Inflammatory macrophage treated with lipopolysaccharide for 4 hours (primary cell): Measurements from ENCODE around the gene RPS6KA5.
"Not testable (repeated sequence)": the region's sequence is repeated elsewhere in the genome, so short reads cannot be mapped to it uniquely, and the experiment has no call there.

ENCODE experiments used
- DNase-seq: peaks from one replicate; pipeline ENCODE4 v3.0.0-alpha.2; 2020

Gene RPS6KA5

GRCh38 chr14:90856115-90856514 lies 204.3 kb downstream of the RPS6KA5 start:
- DNase-seq = not testable (repeated sequence)

- DNase-seq = no peak
These were observed 207.3 kb downstream of the RPS6KA5 start for GRCh38 chr14:90853116-90853515.

DNA sequence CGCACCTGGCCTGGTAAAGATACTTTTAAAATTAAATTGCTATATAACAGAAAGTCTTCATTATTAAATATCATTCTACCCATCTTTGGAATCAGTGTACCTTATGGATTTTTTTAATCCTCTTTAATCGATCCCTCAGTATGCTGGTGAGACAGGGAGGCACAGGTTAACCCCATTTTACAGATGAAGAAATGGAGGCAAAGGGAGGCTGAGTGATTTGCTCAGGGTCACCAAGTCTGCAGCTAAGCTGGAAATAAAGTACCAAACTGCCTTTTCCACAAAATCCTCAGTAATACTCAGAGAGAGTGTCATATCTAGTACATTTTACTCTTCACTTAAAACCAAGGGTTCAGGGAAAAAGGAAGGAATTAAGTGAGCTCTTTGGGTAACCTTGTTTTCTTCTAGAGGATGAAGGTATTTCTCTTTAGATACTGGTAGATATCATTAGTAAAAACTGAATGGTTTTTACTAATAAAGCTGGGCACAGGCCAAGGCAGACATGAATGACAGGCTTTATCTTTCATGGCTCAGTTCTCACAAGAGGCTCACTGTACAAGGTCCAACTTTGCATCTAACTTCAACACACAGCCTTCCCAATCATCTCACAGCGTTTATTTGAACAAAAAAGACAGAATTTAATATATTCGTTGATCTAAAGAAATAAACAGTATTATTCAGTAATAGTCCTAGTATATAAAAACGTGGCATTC lies 209.0 kb downstream of the RPS6KA5 start:
- DNase-seq = no peak

GRCh38 chr14:90850487-90850886 lies 210.0 kb downstream of the RPS6KA5 start:
- no peak for DNase-seq

DNA sequence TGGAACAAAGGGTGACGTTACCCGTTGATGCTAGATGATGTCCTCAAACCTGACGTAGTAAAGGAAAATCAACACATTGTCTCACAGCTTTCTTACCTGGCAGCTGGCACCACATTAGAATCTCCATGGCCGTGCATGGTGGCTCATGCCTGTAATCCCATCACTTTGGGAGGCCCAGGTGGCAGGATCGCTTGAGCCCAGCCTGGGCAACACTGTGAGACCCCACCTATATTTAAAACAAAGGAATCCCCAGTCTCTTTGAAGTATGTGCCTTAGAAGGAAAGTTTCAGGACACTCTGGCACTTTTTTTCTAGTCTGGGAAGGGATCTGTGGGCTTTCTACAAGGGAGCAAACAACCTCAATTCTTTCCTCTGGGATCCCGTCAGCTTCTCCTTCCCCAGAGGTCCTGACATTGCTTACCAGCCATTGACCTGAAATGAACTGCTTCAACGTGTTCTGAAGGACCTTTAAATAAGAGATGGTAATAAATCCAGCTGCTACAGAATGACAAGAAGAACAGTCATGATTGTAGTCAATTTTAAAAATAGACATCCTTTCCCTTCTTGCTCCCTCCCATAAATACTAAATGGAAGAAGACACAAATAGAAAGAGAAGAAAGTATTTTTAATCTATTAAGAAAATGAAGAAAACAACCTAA lies 210.5 kb downstream of the RPS6KA5 start:
- no peak for DNase-seq

DNA sequence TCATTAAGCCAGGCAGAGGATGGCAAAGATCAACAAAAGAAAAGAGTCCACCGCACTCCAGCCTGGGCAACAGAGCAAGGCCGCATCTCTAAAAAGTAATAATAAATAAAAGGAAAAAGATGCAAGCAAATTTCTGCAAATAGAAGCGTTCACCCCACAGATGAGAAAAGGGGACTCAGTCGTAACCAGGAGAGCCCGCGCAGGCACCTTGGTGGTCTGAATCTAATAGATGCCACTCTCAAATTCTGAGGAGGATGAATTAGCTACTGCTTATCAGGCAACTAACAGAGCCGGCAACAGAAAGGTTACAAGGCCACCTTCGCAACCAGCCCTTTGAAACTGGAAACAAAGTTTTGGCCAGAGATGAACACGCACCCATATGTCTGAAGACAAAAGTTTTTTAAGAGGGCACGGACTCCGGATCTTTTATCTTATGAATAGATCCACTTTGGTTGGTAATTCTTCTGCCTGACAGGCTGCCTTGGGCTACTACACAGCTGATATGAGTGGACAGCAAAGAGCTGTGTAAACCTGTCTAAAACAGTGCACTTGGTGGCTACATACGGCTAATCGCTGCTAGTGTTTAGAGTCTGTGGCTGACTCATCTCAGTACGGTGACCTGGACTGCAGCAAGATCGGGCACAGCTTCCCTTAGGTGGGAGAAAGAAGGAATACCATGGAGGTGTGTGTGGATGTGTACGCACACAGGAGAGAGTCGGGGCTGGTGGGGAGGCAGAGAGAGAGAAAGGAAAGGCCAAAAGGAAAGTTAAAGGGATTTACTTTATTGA lies 211.3 kb downstream of the RPS6KA5 start:
- no peak for DNase-seq

DNA sequence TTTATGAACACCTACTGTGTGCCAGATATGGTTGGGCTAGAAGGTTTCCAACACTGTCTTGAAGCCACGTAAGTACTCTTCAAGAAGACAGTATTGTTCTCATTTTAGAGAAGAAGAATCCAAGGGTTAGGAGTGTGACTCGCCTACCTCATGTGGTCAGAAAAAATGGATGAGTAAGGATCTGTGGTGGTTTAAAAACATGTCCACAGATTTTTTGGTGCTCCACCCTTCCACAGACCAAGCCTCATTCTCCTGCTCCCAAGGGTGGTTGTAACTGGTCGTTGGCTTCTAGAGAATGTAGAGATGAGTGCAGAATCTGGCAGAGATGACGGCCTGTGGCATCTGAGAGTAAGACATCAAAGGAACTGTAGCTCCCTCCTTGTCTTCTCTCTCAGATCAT lies 213.9 kb downstream of the RPS6KA5 start:
- peak; percentile 42 for DNase-seq

DNA sequence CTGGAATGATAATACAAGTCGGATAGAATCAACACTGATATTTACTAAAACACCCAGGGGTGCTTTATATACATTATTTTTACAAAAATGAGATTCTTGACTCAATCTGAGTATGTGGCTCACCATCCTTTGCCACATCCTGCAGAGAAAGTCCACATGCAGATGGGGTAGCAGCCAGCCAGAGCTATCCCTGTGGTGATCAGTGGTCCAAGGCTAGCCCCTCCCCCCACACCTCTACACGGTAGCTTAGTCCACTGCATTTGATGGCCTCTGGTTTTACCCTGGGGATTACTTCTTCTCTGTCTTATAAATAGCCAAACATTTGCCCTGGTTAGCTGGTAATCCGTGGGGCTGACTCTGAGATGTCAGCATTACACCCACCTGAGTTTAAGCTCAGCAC lies 216.1 kb downstream of the RPS6KA5 start:
- no peak for DNase-seq

DNA sequence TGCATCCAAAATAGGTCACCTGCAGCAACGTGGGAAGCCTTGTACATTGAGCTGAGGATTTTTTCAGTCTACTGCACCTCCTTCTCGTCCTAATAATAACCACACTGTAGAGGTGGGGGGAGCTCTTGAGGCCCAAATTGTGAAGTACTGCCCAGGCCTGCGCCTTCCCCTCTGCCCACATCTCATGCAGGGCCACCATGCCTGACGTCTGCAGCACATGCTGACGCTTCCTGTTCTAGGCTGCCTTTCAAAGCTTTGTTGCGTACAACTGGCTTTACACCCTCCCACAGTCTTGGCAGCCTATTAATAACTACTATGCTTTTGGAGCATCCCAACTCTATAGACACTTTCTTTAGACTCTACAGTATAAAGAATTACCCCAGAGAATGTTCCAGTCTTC lies 217.7 kb downstream of the RPS6KA5 start:
- DNase-seq = peak; percentile 89

DNA sequence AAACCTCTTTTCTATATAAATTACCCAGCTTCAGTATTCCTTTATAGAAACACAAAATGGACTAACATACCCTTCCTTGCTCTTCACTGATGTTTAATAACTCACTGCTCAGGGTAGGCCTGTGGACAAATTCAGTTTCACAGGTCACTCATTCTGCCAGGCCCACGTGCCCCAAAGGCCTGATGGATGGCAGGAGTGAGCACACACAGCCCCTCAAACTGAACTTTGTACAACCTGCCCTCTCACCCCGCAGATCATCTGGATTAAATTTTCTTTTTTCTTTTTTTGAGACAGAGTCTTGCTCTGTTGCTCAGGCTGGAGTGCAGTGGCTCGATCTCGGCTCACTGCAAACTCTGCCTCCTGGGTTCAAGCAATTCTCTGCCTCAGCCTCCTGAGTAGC lies 219.8 kb downstream of the RPS6KA5 start:
- not testable (repeated sequence) for DNase-seq

DNA sequence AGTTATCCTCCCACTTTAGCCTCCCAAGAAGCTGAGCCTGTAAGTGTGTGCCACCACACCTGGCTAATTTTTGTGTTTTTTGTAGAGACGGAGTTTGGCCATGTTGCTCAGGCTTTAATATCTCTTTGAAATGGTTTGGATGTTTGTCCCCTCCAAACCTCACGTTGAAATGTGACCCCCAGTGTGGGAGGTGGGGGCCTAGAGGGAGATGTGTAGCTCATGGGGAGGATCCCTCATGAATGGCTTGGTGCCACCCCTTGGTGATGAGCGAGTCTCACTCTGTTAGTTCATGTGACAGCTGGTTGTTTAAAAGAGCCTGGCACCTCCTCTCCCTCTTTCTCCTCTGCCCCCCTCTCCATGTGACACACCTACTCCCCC lies 220.6 kb downstream of the RPS6KA5 start:
- peak; percentile 8 for DNase-seq

- DNase-seq = peak; percentile 94
These were observed 221.2 kb downstream of the RPS6KA5 start for GRCh38 chr14:90839024-90839888.

- DNase-seq = not testable (repeated sequence)
These were observed 221.9 kb downstream of the RPS6KA5 start for GRCh38 chr14:90838531-90838930.

DNA sequence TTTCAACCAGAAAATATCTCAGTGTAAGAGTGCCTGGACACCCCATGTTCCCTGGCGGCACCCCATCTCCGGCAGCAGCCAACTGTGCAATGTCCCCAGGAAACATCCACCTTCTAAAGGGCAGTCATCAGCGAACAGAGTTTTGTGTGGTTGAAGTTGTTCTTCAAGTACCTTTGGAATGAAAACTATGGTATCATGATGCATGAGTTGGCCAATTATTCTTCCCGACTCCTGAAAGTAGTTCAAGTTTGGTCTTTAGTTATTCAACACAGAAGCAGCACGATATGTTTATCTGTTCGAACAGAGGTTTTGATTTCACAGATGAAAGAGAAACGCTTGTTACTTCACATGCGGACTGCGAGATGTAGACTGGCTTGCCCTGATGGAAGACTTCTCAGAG lies 223.1 kb downstream of the RPS6KA5 start:
- no peak for DNase-seq

- DNase-seq = no peak
These were observed 223.8 kb downstream of the RPS6KA5 start for GRCh38 chr14:90836692-90837063.

DNA sequence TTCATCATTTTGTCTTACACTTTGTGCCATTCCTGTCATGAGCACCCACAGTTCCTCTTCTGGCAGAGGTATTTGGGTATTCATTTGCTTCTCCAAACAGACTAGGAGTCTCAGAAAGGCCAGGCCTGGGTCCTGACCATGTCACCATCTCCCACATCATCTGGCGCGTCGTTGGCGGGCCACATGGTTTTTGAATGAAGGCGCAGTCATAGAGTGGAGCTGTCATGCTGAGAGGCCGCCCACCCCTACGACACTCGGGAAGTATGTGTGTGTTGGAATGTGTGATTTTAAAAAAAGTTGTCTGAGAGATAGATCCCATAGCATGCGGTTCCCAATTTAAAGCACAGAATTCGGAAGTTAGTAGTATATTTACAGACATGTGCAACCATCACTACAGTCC lies 228.6 kb downstream of the RPS6KA5 start:
- no peak for DNase-seq

DNA sequence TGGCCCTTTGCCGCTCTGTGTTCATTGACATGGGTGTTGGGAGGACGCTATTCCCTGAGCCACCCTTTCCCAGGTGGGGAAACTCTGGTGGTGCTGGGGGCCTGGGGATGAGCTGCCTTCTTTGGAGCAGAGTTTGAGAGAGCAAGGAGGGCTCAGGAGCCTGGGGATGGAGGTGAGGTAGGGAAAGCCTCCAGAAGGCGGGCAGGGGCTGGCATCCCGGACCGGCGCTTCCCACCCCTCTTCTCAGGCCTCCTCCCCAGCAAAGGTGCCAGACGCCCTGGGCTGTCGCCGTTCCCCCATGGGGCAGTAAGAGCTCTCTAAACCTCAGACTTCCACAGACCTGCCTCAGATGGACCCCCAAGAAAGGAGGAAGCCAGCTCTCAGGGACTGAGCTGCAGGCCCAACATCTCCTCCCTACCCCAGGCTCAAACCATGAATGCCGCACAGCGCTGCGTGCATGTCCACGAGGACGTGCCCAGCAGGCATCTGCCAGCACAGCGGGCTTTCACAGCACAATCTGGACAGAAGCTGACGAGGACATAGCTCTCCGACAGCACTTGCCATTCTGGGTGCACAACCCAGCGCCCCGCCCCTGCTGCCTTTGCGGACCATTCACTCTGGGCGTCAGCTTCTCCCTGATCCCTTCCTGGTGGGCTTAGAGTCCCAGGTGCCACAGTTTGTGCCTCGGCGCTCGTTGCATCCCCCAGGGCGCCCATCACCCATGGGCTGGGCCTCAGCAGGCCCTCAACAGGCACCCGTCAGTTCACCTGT lies 229.3 kb downstream of the RPS6KA5 start:
- no peak for DNase-seq

DNA sequence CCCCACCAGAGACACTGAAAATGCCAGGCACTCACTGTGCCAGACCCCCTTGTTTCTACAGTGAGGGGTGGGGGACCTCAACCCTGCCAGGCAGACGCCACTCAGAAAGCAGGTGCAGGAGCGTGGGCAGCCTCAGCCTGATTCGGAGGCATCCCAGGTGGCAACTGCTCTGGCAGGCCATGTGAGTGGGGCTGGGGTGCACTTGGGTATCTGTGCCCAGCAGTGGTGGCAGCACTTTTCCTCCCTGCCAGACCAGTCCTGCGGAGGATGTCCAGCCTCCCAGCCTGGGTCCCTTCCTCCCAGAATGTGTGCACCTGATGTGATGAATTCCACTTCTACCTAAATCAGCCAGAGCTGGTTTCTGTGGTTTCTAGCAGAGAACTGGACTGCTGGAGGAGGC lies 230.8 kb downstream of the RPS6KA5 start:
- DNase-seq = no peak

DNA sequence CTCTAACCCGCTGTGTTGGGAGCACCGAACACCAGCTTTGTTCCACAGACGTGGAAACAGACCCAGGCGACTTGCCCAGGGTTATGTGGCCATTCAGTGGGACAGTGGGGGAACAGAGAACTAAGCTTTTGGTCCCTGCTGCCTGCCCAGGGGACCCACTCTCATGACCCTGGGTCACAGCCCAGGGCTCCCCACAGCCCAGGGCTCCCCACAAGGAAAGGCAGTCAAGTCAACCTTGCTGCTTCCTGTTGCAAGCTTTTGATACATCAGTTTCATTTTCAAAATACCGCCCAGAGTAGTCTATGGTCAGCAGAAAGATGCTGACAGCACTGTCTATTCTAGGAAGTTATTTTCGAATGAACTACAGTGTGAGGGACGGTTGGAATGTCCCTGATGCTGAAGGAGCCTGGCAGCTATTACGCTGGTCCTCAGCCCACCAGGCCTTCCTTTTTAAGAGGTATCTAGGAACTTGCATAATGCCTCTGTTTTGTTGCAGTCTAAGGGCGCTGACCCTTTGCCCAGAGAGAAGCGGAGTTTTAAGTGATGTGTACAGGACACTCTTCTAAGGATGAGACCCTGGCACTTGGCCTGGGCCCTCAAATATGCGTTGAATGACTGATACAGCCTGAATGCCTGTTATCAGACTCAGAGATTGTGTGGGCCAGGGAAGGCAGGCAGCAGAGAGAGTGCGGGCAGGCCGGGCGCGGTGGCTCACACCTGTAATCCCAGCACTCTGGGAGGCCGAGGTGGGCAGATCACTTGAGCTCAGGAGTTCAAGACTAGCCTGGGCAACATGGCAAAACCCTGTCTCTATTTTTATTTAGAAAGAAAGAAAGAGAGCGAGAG lies 231.6 kb downstream of the RPS6KA5 start:
- peak; percentile 98 for DNase-seq

GRCh38 chr14:90827919-90828610 lies 232.4 kb downstream of the RPS6KA5 start:
- DNase-seq = peak; percentile 96

DNA sequence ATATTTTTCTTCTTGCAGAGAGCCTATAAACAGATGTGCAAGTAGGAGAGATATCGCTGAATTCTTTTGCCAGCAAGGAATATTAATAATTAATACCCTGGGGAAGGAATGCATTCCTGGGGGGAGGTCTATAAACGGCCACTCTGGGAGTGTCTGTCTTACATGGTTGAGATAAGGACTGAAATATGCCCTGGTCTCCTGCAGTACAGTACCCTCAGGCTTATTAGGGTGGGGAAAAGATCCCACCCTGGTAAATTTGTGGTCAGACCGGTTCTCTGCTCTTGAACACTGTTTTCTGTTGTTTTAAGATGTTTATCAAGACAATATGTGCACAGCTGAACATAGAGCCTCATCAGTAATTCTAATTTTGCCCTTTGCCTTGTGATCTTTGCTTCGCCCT lies 236.9 kb downstream of the RPS6KA5 start:
- DNase-seq = not testable (repeated sequence)
